Erythroblast (primary cell): ENCODE measurements around the gene DOC2B.

ENCODE experiments used
- DNase-seq, 2 experiments: peaks; one replicate each; lab custom pipeline; 2025; lab: John Stamatoyannopoulos, UW
- GATA1 ChIP-seq: IDR thresholded peaks from 2 replicates; pipeline ENCODE4 v1.6.1; 2011; ENCODE audit warnings: low read depth, mild to moderate bottlenecking, control low read depth, low read length, moderate library complexity
- POLR2A ChIP-seq: IDR thresholded peaks from 2 replicates; pipeline ENCODE4 v1.6.1; 2011; ENCODE audit warnings: mild to moderate bottlenecking, low read length

Gene DOC2B

DNA sequence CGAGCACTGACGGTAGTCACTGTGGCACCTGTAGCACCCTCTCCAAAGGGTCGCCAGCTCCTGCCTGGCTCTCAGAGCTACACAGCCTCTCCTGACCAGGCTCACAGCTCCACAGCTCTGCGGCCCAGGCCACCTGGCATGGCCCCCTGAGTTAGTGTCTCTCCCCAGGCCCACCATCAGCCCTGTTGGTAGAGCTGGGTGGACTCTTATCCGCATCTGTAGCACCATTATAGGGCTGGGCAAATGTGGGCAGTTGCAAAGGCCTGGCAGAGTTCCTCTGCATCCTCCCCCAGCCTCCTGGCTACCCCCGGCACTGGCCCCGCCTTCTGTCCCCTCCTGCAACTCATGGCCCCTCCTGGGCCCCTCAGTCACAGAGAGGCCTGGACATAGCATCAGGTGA lies 25.9 kb downstream of the DOC2B start:
- DNase-seq: no peak
- TF ChIP-seq POLR2A: no peak
- no peak for TF ChIP-seq GATA1

DNA sequence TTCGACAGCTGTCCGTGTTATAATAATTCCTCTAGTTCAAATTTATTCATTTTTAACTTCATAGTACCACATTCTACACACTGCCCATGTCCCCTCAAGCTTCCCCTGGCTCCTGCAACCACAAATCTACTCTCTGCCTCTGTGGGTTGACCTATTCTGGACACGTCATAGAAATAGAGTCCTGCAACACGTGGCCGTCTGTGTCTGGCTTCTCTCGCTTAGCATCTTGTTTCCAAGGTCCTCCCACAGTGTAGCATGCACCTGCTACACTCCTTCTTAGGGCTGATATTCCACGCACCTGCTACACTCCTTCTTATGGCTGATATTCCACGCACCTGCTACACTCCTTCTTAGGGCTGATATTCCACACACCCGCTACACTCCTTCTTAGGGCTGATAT lies 27.6 kb downstream of the DOC2B start:
- no peak for DNase-seq
- TF ChIP-seq GATA1: no peak
- no peak for TF ChIP-seq POLR2A

DNA sequence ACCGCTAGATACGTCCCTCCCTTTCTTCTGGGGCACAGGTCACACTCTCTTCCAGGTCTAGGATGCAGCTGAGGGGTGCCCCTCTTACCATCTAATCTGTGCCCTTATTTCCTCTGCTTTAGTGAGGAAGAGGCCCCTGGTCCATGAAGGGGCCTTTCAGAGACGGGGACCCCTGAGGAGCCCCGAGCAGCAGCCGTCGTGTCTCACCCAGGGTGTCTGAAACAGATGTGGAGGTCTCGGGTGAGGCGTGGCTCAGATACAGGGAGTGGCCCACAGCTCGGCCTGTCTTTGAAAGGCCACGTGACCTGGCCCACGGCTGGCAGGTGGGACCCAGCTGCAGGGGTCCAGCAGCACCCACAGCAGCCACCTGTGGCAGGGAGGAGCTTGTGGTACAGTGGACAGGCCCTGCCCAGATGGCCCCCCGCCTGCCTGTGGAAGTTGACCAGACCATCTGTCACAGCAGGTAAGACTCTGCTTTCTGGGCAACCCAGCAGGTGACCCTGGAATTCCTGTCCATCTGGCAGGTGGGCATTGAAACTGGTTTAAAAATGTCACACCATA lies 28.5 kb downstream of the DOC2B start:
- DNase-seq: no peak
- TF ChIP-seq POLR2A (no peak), GATA1 (no peak)

DNA sequence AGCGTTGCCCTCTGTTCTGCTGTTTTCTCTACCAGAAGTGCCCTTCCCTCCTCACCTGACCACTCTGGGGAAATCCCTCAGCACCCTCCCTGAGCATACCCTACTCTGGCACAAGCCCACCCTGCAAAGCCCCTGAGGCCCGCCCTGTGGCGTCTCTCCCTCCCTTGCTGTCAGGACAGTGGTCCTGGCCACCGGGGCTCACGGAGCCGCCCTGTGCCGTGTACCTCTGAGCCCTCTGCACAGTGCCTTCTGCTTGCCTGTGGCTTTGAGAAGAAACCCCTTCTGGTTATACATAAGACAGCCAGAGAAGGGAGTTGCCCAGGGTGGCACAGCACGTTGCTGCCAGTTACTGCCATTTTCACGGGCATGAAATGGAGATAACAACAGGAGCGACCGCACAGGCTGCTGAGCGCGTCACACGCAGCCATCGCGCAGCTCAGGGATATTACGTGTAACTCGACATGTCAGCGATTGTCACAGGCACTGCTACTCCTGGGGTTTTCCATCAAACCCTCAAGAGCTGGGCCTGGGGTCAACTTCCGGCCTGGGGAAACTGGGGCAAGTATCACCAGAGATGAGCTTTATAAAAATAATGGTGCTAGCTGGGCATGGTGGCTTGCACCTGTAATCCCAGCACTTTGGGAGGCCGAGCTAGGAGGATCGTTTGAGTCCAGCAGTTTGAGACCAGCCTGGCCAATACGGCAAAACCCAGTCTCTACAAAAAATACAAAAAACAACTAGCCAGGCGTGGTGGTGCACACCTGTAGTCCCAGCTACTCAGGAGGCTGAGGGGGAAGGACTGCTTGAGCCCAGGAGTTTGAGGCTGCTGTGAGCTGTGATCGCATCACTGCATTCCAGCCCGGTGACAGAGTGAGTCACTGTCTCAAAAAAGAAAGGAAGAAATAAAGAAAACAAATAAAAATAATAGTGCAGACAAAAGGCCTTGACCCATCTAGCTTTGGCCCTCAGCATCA lies 29.3 kb downstream of the DOC2B start:
- TF ChIP-seq GATA1: no peak
- TF ChIP-seq POLR2A: no peak
- no peak for DNase-seq

DNA sequence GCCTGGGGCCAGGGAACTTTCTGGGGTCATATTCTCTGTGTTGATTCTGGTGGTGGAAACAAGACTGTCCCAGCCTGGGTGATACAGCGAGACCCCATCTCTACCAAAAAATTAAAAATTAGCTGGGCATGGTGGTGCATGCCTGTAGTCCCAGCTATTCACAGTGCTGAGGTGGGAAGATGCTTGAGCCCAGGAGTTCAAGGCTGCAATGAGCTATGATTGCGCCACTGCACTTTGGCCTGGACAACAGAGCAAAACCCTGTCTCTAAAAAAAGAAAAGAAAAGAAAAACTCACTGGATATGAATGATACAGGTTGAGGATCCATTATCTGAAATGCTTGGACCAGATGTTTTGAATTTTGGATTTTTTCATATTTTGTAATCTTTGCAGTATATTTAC lies 30.4 kb downstream of the DOC2B start:
- TF ChIP-seq POLR2A: no peak
- TF ChIP-seq GATA1: no peak
- no peak for DNase-seq

DNA sequence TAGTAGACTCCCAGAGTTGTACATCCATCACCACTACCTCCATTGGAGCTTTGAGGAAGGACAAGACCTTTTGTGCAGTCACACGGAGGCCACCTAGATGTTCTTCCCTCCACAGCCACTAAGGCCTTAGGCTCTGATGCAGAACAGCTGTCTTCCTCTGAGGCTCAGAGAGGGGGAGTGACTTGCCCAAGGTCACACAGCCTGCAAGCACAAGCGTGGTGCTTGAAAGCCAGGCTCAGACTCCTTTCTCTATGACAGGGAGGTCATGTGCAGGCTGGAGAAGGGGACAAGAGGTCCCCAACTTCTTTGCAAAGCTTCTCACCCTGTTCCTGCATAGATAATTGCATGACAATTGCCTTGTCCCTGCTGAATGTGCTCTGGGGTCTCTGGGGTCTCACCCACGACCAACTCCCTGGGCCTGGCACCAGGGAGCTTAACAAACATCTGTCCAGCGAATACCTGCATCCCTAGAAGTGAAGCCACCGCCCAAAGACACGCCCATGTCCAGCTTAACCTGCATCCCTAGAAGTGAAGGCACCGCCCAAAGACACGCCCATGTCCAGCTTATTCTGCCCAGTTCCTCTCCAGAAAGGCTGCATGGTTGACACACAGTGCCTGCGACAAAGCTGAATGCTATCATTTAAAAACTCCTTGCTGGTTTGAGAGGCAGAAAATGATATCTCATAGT lies 31.4 kb downstream of the DOC2B start:
- no peak for TF ChIP-seq POLR2A
- TF ChIP-seq GATA1: no peak
- DNase-seq: no peak

DNA sequence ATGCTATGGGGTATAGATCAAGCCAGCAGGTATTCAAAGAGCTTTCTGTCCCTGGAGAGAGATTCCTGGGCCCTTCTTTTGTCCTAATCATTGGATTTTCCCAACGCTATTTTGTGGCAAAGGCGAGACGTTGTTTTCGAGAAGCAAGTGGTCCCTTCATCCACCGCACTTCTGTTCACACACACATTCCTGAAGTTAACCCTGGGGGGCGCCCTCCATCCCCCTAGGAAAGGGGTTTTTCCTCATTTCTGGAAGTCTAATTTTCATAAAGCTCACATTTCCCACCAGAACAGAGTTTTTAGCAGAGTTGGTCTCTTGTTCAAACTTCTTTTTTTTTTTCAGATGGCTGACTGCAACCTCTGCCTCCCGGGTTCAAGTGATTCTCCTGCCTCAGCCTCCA lies 32.2 kb downstream of the DOC2B start:
- DNase-seq: no peak
- no peak for TF ChIP-seq GATA1
- no peak for TF ChIP-seq POLR2A

DNA sequence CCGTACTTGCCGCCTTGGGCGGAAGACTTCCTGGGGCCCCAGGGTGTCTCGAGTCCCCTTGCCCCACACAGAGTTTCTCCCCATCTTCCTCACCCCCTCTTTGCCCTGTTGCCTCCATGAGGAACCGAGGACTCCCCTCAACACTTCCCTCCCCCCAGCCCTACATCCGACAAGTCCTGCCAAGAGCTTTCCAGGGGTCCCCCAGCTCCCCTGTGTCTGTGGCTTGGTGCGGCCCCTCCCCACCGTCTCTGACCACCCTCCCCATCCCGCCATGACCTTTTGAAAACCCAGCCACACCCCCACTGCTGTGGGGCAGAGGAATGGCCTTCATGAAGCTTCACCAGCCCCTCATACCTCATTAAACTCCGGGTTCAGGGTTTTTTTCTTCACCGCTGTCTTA lies 32.7 kb downstream of the DOC2B start:
- no peak for TF ChIP-seq GATA1
- no peak for TF ChIP-seq POLR2A

DNA sequence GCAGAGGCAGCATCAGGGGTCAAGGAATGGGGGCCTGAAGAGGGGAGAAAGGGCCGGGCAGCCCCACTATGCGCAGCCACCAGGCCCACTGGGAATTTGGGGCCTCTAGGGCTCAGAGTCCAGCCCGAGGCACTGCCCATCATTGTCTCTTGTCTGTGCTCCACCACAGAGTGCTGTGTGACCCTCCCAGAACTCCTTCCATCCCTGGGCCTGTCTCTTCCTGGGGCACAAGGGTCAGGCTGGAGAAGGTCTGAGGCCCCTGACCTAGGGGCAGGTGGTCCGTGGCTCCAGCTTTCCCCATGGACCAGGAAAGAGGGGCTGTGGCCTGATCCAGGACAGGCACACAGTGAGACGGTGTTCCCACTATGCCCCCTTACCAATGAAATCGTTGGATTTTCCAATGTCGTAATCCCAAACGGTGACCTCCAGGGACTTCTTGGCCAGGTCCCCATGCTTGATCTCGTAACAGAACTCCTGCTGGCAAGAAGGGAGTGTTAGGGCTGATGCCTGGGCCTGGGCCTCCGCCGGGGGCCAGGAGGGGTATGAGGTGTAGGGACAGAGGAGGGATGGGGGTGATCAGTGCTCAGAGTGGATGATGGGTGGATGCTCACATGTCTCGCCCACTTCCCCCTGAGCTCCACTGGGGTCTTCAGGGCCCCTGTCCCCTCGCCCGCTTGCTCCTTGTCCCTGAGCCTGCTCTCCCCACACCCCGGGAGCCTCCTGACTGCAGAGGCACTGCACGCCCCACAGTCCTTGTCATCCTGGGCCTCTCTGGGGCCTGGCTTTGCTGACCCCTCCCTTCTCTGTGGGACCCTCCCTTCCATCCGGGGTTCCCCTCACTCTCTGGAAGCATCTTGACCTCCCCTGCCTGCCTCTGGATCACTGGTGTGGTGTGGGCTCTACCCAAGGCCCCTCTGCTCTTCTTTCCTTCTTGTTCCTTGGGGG lies 33.4 kb downstream of the DOC2B start:
- TF ChIP-seq POLR2A (no peak), GATA1 (no peak)

More for the DNA sequence above, 32.7 kb downstream of the DOC2B start:
- DNase-seq: no peak

DNA sequence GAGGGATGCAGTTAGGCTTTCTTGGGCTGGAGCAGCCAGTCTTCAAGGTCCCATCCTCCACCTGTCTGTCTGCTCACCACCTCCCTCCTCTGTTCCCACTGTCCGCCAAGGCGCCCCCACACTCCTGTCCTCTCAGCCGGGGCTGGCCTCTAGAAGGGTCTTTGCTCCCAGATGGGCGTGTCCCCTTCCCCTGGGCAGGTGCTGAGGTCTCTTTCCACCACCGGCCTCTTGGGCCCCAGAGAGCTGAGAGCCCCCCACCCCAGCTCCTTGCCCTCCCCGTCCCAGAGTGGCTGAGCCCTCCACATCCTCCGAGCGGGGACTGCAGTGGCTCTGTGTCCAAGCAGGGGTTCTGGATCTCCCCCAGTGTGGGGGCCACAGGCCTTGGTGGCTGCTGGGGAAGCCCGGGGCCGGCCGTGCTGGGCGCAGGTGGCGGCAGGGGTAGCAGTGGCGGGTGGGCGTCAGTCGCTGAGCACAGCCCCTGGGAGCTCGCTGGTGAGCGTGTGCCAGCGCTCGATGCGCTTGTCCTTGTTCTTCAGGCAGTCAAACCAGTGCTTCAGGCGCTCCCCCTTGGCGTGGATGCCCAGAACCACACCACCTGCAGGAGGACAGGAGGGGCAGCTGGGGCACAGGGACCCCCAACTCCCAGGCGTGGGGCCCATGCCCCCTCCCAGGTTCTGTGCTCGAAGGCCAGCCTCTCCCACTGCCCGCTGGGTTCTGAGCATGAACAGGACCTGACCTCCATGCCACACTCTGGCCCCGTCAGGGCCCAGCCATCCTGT lies 34.3 kb downstream of the DOC2B start:
- TF ChIP-seq GATA1: no peak
- TF ChIP-seq POLR2A: no peak
- DNase-seq: no peak

More for the DNA sequence above, 33.4 kb downstream of the DOC2B start:
- DNase-seq: no peak

DNA sequence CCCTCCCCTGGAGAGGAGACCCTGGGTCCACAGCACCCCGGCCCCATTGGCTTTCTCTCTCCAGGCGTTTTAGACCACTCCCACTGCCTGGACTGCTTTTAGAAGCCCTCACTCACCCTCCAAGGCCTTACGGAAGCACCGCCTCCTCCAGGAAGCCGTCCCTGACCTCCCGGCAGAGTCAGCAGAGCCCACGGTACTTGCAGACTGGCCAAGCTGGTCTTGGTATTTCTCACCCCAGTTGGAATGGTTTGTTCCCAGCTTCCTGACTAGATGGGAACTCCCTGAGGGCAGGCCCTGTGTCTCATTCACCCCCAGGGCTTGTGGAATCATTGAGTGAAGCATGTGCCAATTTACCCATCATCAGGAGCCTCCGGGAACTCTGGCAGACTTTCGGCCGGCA lies 34.9 kb downstream of the DOC2B start:
- TF ChIP-seq GATA1 (no peak), POLR2A (no peak)
- no peak for DNase-seq
